Measurements from ENCODE around the gene MATN3.

GRCh38 chr2:20042531-20042930 lies 30.1 kb upstream of the MATN3 start:
- TF ChIP-seq POLR2AphosphoS5 (IDR thresholded peaks at IDR 0.05) (no peak), CTCF (IDR thresholded peaks at IDR 0.05) (no peak)
